K562 (cell line): ENCODE data around the gene RNF224. TPM values are rescaled to one million over a fixed set of nuclear protein-coding genes. Genes with fewer than 3 reads are reported as not detected.
A peak's percentile ranks its signal among the peaks of the same experiment; 100 is the strongest.

Experiments
- ARHGAP35 ChIP-seq: fragments of 450-650 bp; IDR thresholded peaks from 2 replicates; pipeline ENCODE4 v1.6.1; 2018; ENCODE audit not compliant: partially characterized antibody
- CREB1 ChIP-seq, 2 experiments: sonication (generic) in 1 of 2; formaldehyde crosslinking in 1 of 2; IDR thresholded peaks; 2 replicates each; pipeline versions ENCODE4 v1.6.1 to v1.8.0; 2012 to 2022; ENCODE audit warnings: inconsistent platforms in 1 of 2, mild to moderate bottlenecking in 1 of 2, missing genetic modification reagents in 1 of 2, moderate library complexity in 1 of 2
- KDM4B ChIP-seq, 2 experiments: fragments of 450-650 bp in 1 of 2; sonication (generic) in 1 of 2; IDR thresholded peaks; 2 replicates each; pipeline ENCODE4 v1.6.1; 2016 to 2017; ENCODE audit warnings: borderline replicate concordance in 2 of 2, antibody characterized with exemption in 1 of 2, low read depth in 1 of 2, mild to moderate bottlenecking in 1 of 2
- L3MBTL2 ChIP-seq: fragments of 450-650 bp; IDR thresholded peaks from 2 replicates; pipeline ENCODE4 v1.6.1; 2016; ENCODE audit warnings: mild to moderate bottlenecking, moderate library complexity
- PTBP1 ChIP-seq: fragments of 200-400 bp; formaldehyde crosslinking; IDR thresholded peaks from 2 replicates; pipeline ENCODE4 v1.6.1; 2017; ENCODE audit warnings: low read depth, low read length
- polyA plus RNA-seq, 8 experiments: library from polyadenylated mRNA; depleted of rRNA in 4 of 8; stranded (reverse) in 5 of 8; unstranded in 3 of 8; fragments of >200 nt; fragmentation: Nextera tagmentation in 2 of 8; fragmentation: Illumina TruSeq in 1 of 8; extraction: Ambion mirVana in 2 of 8; extraction: Trizol in 1 of 8; gene quantifications; 2 replicates each; pipeline versions ENCODE4 v1.2.1 to v1.2.3, GENCODE V29; 2011 to 2014; ENCODE audit warnings: inconsistent platforms in 1 of 8, missing spikeins in 1 of 8
- total RNA-seq, 7 experiments: library from RNA; depleted of rRNA in 6 of 7; stranded (reverse); fragments of >200 nt in 6 of 7; fragmentation: Illumina TruSeq in 2 of 7; extraction: Trizol in 2 of 7; gene quantifications; 2 replicates each; pipeline versions ENCODE4 v1.2.1 to v1.2.3, GENCODE V29; 2011 to 2021; ENCODE audit warnings: low replicate concordance in 1 of 7
- TF ChIP-seq, protein P1 (sequence below): fragments of 200-600 bp; sonication (generic); IDR thresholded peaks from one replicate; pipeline ENCODE4 v1.6.1; 2012; ENCODE audit warnings: mild to moderate bottlenecking, low read depth, low read length, inconsistent platforms
- TF ChIP-seq, protein P2 (sequence below): fragments of 250-450 bp; sonication (Bioruptor Pico); IDR thresholded peaks from 2 replicates; pipeline ENCODE4 v1.5.0; 2021
- TF ChIP-seq, protein P3 (sequence below): fragments of 450-650 bp; formaldehyde crosslinking; IDR thresholded peaks from 2 replicates; pipeline ENCODE4 v1.4.0; 2022; ENCODE audit warnings: missing genetic modification characterization

The RNF224 gene
- total and polyA plus RNA-seq, 9 of the 15 experiments (the other 6 are each of a cell fraction or from before 2014, with no cell fraction given), result not detected

DNA sequence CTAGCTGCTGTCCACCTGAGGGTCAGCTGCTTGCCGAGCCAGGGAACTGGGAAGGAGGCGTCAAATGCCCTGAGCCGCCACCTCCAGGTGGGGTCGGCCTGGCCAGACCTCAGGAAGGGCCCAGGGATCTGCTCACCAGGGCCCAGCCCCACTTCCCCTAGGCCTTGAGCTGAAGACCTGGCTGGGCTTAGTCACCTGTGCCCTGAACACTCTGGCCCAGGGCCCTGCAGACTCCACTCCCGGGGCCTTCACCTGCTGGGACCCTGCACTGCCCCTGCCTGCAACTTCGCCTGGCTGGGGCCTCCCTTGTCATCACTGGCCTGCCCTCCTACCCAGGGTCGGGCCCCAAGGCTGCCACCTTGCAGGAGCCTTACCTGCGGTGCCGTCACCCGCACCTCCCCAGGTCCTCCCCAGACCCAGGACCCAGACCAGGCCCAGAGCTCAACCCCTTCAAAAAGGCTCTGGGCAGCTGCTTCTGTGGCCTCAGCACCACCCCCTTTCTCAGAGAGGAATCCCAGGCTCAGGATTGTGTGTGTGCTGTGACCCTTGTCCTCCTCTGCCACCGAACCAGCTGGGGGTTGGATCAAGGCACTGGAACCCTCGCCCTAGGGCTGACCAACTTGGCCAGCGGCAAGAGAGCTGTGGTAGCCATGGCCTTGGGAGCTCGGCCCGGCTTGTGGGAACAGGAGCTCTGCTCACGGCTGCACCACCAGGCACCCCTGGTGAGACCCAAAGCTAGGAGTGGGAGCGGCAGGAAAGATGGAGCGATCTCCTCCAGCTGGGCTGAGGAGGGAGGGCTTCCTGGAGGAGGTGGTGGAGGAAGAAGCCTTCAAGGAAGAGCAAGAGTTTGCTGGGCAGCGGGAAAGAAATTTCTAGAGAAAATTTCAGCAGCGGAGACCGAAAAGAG lies 26.7 kb downstream of the RNF224 start (continued):
- TF ChIP-seq, protein P1, sequence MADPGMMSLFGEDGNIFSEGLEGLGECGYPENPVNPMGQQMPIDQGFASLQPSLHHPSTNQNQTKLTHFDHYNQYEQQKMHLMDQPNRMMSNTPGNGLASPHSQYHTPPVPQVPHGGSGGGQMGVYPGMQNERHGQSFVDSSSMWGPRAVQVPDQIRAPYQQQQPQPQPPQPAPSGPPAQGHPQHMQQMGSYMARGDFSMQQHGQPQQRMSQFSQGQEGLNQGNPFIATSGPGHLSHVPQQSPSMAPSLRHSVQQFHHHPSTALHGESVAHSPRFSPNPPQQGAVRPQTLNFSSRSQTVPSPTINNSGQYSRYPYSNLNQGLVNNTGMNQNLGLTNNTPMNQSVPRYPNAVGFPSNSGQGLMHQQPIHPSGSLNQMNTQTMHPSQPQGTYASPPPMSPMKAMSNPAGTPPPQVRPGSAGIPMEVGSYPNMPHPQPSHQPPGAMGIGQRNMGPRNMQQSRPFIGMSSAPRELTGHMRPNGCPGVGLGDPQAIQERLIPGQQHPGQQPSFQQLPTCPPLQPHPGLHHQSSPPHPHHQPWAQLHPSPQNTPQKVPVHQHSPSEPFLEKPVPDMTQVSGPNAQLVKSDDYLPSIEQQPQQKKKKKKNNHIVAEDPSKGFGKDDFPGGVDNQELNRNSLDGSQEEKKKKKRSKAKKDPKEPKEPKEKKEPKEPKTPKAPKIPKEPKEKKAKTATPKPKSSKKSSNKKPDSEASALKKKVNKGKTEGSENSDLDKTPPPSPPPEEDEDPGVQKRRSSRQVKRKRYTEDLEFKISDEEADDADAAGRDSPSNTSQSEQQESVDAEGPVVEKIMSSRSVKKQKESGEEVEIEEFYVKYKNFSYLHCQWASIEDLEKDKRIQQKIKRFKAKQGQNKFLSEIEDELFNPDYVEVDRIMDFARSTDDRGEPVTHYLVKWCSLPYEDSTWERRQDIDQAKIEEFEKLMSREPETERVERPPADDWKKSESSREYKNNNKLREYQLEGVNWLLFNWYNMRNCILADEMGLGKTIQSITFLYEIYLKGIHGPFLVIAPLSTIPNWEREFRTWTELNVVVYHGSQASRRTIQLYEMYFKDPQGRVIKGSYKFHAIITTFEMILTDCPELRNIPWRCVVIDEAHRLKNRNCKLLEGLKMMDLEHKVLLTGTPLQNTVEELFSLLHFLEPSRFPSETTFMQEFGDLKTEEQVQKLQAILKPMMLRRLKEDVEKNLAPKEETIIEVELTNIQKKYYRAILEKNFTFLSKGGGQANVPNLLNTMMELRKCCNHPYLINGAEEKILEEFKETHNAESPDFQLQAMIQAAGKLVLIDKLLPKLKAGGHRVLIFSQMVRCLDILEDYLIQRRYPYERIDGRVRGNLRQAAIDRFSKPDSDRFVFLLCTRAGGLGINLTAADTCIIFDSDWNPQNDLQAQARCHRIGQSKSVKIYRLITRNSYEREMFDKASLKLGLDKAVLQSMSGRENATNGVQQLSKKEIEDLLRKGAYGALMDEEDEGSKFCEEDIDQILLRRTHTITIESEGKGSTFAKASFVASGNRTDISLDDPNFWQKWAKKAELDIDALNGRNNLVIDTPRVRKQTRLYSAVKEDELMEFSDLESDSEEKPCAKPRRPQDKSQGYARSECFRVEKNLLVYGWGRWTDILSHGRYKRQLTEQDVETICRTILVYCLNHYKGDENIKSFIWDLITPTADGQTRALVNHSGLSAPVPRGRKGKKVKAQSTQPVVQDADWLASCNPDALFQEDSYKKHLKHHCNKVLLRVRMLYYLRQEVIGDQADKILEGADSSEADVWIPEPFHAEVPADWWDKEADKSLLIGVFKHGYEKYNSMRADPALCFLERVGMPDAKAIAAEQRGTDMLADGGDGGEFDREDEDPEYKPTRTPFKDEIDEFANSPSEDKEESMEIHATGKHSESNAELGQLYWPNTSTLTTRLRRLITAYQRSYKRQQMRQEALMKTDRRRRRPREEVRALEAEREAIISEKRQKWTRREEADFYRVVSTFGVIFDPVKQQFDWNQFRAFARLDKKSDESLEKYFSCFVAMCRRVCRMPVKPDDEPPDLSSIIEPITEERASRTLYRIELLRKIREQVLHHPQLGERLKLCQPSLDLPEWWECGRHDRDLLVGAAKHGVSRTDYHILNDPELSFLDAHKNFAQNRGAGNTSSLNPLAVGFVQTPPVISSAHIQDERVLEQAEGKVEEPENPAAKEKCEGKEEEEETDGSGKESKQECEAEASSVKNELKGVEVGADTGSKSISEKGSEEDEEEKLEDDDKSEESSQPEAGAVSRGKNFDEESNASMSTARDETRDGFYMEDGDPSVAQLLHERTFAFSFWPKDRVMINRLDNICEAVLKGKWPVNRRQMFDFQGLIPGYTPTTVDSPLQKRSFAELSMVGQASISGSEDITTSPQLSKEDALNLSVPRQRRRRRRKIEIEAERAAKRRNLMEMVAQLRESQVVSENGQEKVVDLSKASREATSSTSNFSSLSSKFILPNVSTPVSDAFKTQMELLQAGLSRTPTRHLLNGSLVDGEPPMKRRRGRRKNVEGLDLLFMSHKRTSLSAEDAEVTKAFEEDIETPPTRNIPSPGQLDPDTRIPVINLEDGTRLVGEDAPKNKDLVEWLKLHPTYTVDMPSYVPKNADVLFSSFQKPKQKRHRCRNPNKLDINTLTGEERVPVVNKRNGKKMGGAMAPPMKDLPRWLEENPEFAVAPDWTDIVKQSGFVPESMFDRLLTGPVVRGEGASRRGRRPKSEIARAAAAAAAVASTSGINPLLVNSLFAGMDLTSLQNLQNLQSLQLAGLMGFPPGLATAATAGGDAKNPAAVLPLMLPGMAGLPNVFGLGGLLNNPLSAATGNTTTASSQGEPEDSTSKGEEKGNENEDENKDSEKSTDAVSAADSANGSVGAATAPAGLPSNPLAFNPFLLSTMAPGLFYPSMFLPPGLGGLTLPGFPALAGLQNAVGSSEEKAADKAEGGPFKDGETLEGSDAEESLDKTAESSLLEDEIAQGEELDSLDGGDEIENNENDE, result no peak
- TF ChIP-seq L3MBTL2 (peak; percentile 52; the same call in 1 of the 2 replicates), CREB1 (IDR thresholded peaks at IDR 0.05) (no peak), CREB1 (CRISPR knock-in tag; IDR thresholded peaks at IDR 0.05) (0 out of 2 replicates have a peak, but pooled peaks have one; percentile 17), ARHGAP35 (no peak), KDM4B (IDR thresholded peaks at IDR 0.05; ENCODE audit: borderline replicate concordance in 2 of 2, low read depth in 1 of 2) (no peak), PTBP1 (0 out of 2 replicates have a peak, but pooled peaks have one; percentile 72)
- TF ChIP-seq, protein P2, sequence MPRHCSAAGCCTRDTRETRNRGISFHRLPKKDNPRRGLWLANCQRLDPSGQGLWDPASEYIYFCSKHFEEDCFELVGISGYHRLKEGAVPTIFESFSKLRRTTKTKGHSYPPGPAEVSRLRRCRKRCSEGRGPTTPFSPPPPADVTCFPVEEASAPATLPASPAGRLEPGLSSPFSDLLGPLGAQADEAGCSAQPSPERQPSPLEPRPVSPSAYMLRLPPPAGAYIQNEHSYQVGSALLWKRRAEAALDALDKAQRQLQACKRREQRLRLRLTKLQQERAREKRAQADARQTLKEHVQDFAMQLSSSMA (CRISPR knock-in tag), result no peak
- TF ChIP-seq, protein P3, sequence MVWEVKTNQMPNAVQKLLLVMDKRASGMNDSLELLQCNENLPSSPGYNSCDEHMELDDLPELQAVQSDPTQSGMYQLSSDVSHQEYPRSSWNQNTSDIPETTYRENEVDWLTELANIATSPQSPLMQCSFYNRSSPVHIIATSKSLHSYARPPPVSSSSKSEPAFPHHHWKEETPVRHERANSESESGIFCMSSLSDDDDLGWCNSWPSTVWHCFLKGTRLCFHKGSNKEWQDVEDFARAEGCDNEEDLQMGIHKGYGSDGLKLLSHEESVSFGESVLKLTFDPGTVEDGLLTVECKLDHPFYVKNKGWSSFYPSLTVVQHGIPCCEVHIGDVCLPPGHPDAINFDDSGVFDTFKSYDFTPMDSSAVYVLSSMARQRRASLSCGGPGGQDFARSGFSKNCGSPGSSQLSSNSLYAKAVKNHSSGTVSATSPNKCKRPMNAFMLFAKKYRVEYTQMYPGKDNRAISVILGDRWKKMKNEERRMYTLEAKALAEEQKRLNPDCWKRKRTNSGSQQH (CRISPR knock-in tag), result no peak
- TF ChIP-seq, all 486 proteins: peak for 16
